Trophoblast cell (in vitro differentiated cells and primary cell): ENCODE measurements around the gene NFKB2.

Source experiments
- DNase-seq, 2 donors: peaks; one replicate each; pipeline ENCODE4 v3.0.0-alpha.2; 2016
- H2AFZ ChIP-seq: 2 replicates; pipeline ENCODE4 v1.6.1; 2013; ENCODE audit warnings: low read length, moderate library complexity, mild to moderate bottlenecking; ENCODE audit not compliant: insufficient read depth, poor library complexity
- H2AK5ac ChIP-seq: 2 replicates; pipeline ENCODE4 v1.6.1; 2013; ENCODE audit warnings: mild to moderate bottlenecking, low read length
- H2BK120ac ChIP-seq: 2 replicates; pipeline ENCODE4 v1.6.1; 2013; ENCODE audit warnings: low read length, mild to moderate bottlenecking, moderate library complexity; ENCODE audit not compliant: insufficient read depth, poor library complexity
- H2BK12ac ChIP-seq: 2 replicates; pipeline ENCODE4 v1.6.1; 2013; ENCODE audit warnings: mild to moderate bottlenecking, low read length, moderate library complexity
- H2BK5ac ChIP-seq: 2 replicates; pipeline ENCODE4 v1.6.1; 2013; ENCODE audit warnings: low read length, low read depth, moderate library complexity, mild to moderate bottlenecking; ENCODE audit not compliant: poor library complexity
- H3K14ac ChIP-seq: 2 replicates; pipeline ENCODE4 v1.6.1; 2013; ENCODE audit warnings: mild to moderate bottlenecking, low read length
- H3K18ac ChIP-seq: 2 replicates; pipeline ENCODE4 v1.6.1; 2013; ENCODE audit warnings: mild to moderate bottlenecking, low read length
- H3K23ac ChIP-seq: 2 replicates; pipeline ENCODE4 v1.6.1; 2013; ENCODE audit warnings: low read length
- H3K27ac ChIP-seq: 2 replicates; pipeline ENCODE4 v1.5.1; 2013; ENCODE audit warnings: low read depth, mild to moderate bottlenecking, inconsistent platforms, low read length, moderate library complexity
- H3K27me3 ChIP-seq: 2 replicates; pipeline ENCODE4 v1.6.1; 2013; ENCODE audit warnings: inconsistent platforms, mild to moderate bottlenecking, low read length, moderate library complexity; ENCODE audit not compliant: insufficient read depth
- H3K36me3 ChIP-seq, 2 experiments: 1 replicate in 1 of 2; 2 replicates in 1 of 2; pipeline ENCODE4 v1.6.1; 2013; ENCODE audit warnings: low read length in 2 of 2, mild to moderate bottlenecking in 2 of 2, moderate library complexity in 1 of 2; ENCODE audit not compliant: insufficient read depth in 2 of 2, control insufficient read depth in 1 of 2
- H3K4ac ChIP-seq: 2 replicates; pipeline ENCODE4 v1.6.1; 2013; ENCODE audit warnings: low read depth, mild to moderate bottlenecking, low read length, moderate library complexity
- H3K4me1 ChIP-seq, 2 experiments: 1 replicate in 1 of 2; 2 replicates in 1 of 2; pipeline ENCODE4 v1.6.1; 2013; ENCODE audit warnings: low read length in 2 of 2, mild to moderate bottlenecking in 2 of 2, moderate library complexity in 1 of 2; ENCODE audit not compliant: insufficient read depth in 2 of 2, control insufficient read depth in 1 of 2
- H3K4me2 ChIP-seq: 2 replicates; pipeline ENCODE4 v1.6.1; 2013; ENCODE audit warnings: inconsistent platforms, mild to moderate bottlenecking, low read length, moderate library complexity
- H3K4me3 ChIP-seq: 2 replicates; pipeline ENCODE4 v1.5.1; 2013; ENCODE audit warnings: mild to moderate bottlenecking, low read depth, low read length, inconsistent platforms
- H3K79me1 ChIP-seq: one replicate; pipeline ENCODE4 v1.6.1; 2013; ENCODE audit warnings: low read length
- H3K79me2 ChIP-seq: 2 replicates; pipeline ENCODE4 v1.6.1; 2013; ENCODE audit warnings: low read length, mild to moderate bottlenecking; ENCODE audit not compliant: control insufficient read depth, insufficient read depth, poor library complexity
- H3K9ac ChIP-seq: 2 replicates; pipeline ENCODE4 v1.6.1; 2013; ENCODE audit warnings: mild to moderate bottlenecking, low read length
- H3K9me3 ChIP-seq: 2 replicates; pipeline ENCODE4 v1.6.1; 2013; ENCODE audit warnings: low read depth, mild to moderate bottlenecking, control low read depth, inconsistent platforms, low read length; ENCODE audit not compliant: insufficient read depth
- H4K12ac ChIP-seq: 2 replicates; pipeline ENCODE4 v1.6.1; 2013; ENCODE audit warnings: low read depth, mild to moderate bottlenecking, low read length, moderate library complexity
- H4K8ac ChIP-seq: 2 replicates; pipeline ENCODE4 v1.6.1; 2013; ENCODE audit warnings: low read depth, mild to moderate bottlenecking, low read length, moderate library complexity
- H4K91ac ChIP-seq: one replicate; pipeline ENCODE4 v1.6.1; 2013; ENCODE audit warnings: low read depth, mild to moderate bottlenecking, low read length, moderate library complexity
- WGBS: extraction: QIAGEN DNeasy Blood & Tissue Kit; methylation state at CpG from one replicate; pipeline ENCODE4 v1.1.7; 2013; ENCODE audit warnings: missing lambda C conversion rate; ENCODE audit not compliant: insufficient read length, insufficient coverage; ENCODE audit errors: extremely low coverage; 5-methylcytosine and 5-hydroxymethylcytosine counted together

Gene NFKB2

GRCh38 chr10:102413806-102414561 lies 18.5 kb downstream of the NFKB2 start:
- H3K79me1 ChIP-seq = no peaks in the 10 kb centered on the region
- H3K18ac ChIP-seq = no peak overlapping the region
- no peak overlapping the region for H4K91ac ChIP-seq
- H3K4ac ChIP-seq = no peak overlapping the region
- H3K4me1 ChIP-seq = peaks cover 6 to 8% of the 10 kb centered on the region in 2 experiments
- no peak for DNase-seq
- H2AK5ac ChIP-seq = no peak overlapping the region
- H3K9ac ChIP-seq = no peak overlapping the region
- H3K27me3 ChIP-seq = peaks cover 37% of the 10 kb centered on the region
- no peaks in the 10 kb centered on the region for H3K79me2 ChIP-seq
- H4K12ac ChIP-seq = no peak overlapping the region
- WGBS = no CpG with 5 or more reads among the region's 16 CpGs
- no peak overlapping the region for H2BK120ac ChIP-seq
- H3K27ac ChIP-seq = no peak overlapping the region
- H3K14ac ChIP-seq = no peak overlapping the region
- H4K8ac ChIP-seq = no peak overlapping the region
- no peak overlapping the region for H2BK5ac ChIP-seq
- no peak overlapping the region for H3K4me3 ChIP-seq
- peaks cover 8% of the 10 kb centered on the region for H3K9me3 ChIP-seq
- H3K23ac ChIP-seq = no peak overlapping the region
- no peak overlapping the region for H2AFZ ChIP-seq
- no peak overlapping the region for H3K4me2 ChIP-seq
- H3K36me3 ChIP-seq = no peaks in the 10 kb centered on the region
- no peak overlapping the region for H2BK12ac ChIP-seq

GRCh38 chr10:102414749-102415148 lies 19.2 kb downstream of the NFKB2 start:
- Histone ChIP-seq H3K18ac (no peak overlapping the region), H3K4ac (no peak overlapping the region)
- WGBS = no CpG with 5 or more reads among the region's 20 CpGs

GRCh38 chr10:102416283-102416682 lies 20.8 kb downstream of the NFKB2 start:
- Histone ChIP-seq H3K4me2 (no peak overlapping the region), H3K79me1 (peaks cover 4% of the 10 kb centered on the region), H2AFZ (no peak overlapping the region), H2BK5ac (no peak overlapping the region), H3K9me3 (peaks cover 5% of the 10 kb centered on the region), H3K36me3 (no peaks in the 10 kb centered on the region), H2BK120ac (no peak overlapping the region), H4K12ac (no peak overlapping the region), H3K18ac (no peak overlapping the region), H3K4me3 (no peak overlapping the region), H3K4ac (no peak overlapping the region), H3K23ac (no peak overlapping the region), H2AK5ac (no peak overlapping the region), H3K4me1 (peaks cover 9 to 15% of the 10 kb centered on the region in 2 experiments), H3K27ac (no peak overlapping the region), H3K27me3 (peaks cover 16% of the 10 kb centered on the region), H3K9ac (no peak overlapping the region), H2BK12ac (no peak overlapping the region), H4K8ac (no peak overlapping the region), H4K91ac (no peak overlapping the region), H3K79me2 (peaks cover 4% of the 10 kb centered on the region), H3K14ac (no peak overlapping the region)
- DNase-seq = no peak
- no CpG with 5 or more reads among the region's 9 CpGs for WGBS

More at GRCh38 chr10:102414749-102415148, 19.2 kb downstream of the NFKB2 start:
- no peaks in the 10 kb centered on the region for H3K79me1 ChIP-seq
- no peak overlapping the region for H2AFZ ChIP-seq
- no peak overlapping the region for H2BK12ac ChIP-seq
- DNase-seq = no peak
- no peak overlapping the region for H3K14ac ChIP-seq
- peaks cover 9 to 15% of the 10 kb centered on the region in 2 experiments for H3K4me1 ChIP-seq
- H4K91ac ChIP-seq = no peak overlapping the region
- H3K4me3 ChIP-seq = no peak overlapping the region
- no peak overlapping the region for H3K27ac ChIP-seq
- no peak overlapping the region for H4K8ac ChIP-seq
- H3K36me3 ChIP-seq = no peaks in the 10 kb centered on the region
- H3K9me3 ChIP-seq = peaks cover 8% of the 10 kb centered on the region
- no peak overlapping the region for H3K9ac ChIP-seq
- H3K23ac ChIP-seq = no peak overlapping the region
- H2BK5ac ChIP-seq = no peak overlapping the region
- no peak overlapping the region for H2AK5ac ChIP-seq
- no peak overlapping the region for H4K12ac ChIP-seq
- H2BK120ac ChIP-seq = no peak overlapping the region
- no peak overlapping the region for H3K4me2 ChIP-seq
- H3K27me3 ChIP-seq = peaks cover 31% of the 10 kb centered on the region
- no peaks in the 10 kb centered on the region for H3K79me2 ChIP-seq

GRCh38 chr10:102416695-102417094 lies 21.2 kb downstream of the NFKB2 start:
- H3K36me3 ChIP-seq = no peaks in the 10 kb centered on the region
- H4K91ac ChIP-seq = no peak overlapping the region
- peaks cover 9 to 16% of the 10 kb centered on the region in 2 experiments for H3K4me1 ChIP-seq
- H4K8ac ChIP-seq = no peak overlapping the region
- no peak overlapping the region for H3K23ac ChIP-seq
- H3K27ac ChIP-seq = no peak overlapping the region
- H2AK5ac ChIP-seq = no peak overlapping the region
- no peak overlapping the region for H2BK120ac ChIP-seq
- H3K79me1 ChIP-seq = peaks cover 4% of the 10 kb centered on the region
- no CpG with 5 or more reads among the region's 20 CpGs for WGBS
- peaks cover 5% of the 10 kb centered on the region for H3K9me3 ChIP-seq
- H2BK5ac ChIP-seq = no peak overlapping the region
- H3K4me2 ChIP-seq = no peak overlapping the region
- no peak overlapping the region for H2BK12ac ChIP-seq
- DNase-seq = no peak
- no peak overlapping the region for H3K4ac ChIP-seq
- H3K14ac ChIP-seq = no peak overlapping the region
- H4K12ac ChIP-seq = no peak overlapping the region
- peaks cover 12% of the 10 kb centered on the region for H3K27me3 ChIP-seq
- no peak overlapping the region for H3K18ac ChIP-seq
- no peak overlapping the region for H3K9ac ChIP-seq
- H3K4me3 ChIP-seq = no peak overlapping the region
- H2AFZ ChIP-seq = no peak overlapping the region
- H3K79me2 ChIP-seq = peaks cover 4% of the 10 kb centered on the region
